Activated CD8-positive, alpha-beta memory T cell treated with anti-CD3 and anti-CD28 coated beads for 36 hours (primary cell): ENCODE results near the gene RAN. TPM values are rescaled to one million over a fixed set of nuclear protein-coding genes. Genes with fewer than 3 reads are reported as not detected.

Experiments used
- CTCF ChIA-PET: fragments of 350-600 bp; sonication (Branson Sonifier 250); formaldehyde crosslinking; loops from one replicate; lab custom pipeline; 2021; ENCODE audit warnings: antibody characterized with exemption; lab: Charles Lee
- POLR2A ChIA-PET: fragments of 350-600 bp; sonication (Branson Sonifier 250); formaldehyde crosslinking; loops from one replicate; lab custom pipeline; 2021; ENCODE audit warnings: antibody characterized with exemption; lab: Charles Lee
- total RNA-seq, 2 experiments: library from RNA; stranded (reverse); gene quantifications; one replicate each; pipeline ENCODE4 v1.2.3, GENCODE V29; 2021

Gene RAN
- total RNA-seq, 2 experiments from 2014 or later, result 2,550 to 2,556 TPM

DNA sequence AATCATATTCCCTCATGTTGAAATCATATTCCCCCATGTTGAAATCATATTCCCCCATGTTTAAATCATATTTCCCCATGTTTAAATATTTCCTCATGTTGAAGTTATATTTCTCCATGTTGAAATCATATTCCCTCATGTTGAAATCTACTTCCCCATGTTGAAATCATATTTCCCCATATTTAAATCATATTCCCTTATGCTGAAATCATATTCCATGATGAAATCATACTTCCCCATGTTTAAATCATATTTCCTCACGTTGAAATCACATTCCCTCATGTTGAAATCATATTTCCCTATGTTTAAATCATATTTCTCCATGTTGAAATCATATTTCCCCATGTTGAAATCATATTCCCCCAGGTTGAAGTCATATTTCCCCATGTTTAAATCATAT is 47.2 kb downstream of the RAN start:
- CTCF ChIA-PET, result no interaction called here

DNA sequence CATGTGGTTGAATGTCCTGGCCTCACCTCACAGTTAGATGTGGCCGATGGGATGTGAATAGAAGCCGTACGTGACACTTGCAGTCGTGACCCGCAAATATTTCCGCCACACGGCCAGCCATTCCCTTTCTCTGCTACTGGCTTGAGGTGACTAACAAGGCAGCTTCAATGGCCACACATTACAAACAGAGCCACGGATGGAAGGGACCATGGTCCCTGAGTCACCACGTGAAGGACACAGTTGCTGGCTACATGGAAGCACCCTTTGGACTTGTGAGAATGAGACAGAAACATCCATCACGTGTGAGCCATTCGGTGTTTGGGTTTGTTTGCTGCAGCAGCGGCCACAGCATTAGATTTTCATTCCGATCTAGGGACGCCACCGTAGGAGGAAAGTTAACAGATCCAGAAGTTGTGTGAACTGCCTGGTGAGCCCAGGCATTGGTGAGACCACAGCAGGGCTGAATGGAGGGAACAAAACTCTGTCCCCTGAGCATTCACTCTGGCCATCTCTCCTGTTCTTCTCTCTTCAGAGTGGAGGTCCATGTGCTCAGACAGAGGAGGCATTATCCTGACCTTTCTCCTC is 48.3 kb downstream of the RAN start:
- ChIA-PET CTCF (no interaction called here), POLR2A (no interaction called here)

More for the DNA sequence above, 47.2 kb downstream of the RAN start:
- POLR2A ChIA-PET, result no interaction called here

DNA sequence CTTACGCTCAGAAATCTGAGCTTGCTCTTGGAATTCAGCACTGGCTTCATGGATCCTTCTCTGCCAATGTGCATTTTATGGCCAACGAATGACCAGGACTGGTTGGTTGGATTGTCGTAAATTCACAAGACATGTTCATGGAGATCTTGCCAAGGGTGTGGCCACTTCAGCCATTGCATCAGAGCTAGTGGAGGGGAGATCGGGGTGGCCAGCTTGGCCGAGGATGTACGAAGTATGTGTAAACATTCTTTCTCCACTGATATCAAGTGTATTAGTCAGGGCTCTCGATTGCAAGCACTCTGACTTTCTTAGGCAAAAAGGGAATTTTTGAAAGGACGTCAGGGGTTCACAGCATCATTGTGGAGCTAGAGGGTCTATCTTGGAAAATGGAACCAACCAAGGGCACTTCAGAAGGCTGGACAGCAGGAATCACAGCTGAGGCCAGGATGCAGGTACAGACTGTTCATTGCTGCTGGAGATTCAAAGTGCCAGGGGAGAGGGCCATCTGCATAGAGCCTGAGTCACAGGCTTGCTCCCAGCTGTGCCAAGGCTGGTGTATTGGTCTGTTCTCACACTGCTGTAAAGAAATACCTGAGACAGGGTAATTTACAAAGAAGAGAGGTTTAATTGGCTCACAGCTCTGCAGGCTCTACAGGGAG is 49.0 kb downstream of the RAN start:
- POLR2A ChIA-PET, result no interaction called here

DNA sequence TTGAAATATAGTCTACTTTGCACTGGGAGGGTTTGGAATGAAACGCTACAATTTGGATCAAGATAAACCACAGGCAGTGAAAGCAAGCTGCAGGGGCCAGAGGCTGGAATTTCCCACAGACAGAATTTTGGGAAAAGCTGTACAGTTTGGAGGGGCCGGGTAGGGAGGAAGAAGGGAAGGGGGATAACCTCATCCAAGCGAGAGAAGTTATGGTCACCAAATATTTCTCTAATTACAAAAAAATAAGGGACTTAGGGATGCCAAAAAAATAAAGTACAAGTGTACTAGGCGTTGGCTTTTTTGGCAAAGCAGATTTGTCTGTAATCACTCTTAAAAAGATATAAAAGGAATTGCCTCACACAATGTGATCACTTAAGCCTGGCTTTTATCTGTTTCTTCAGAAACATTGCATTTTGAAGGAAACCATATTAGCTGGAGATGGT is 50.7 kb downstream of the RAN start:
- ChIA-PET POLR2A (no interaction called here), CTCF (no interaction called here)

More for the DNA sequence above, 49.0 kb downstream of the RAN start:
- CTCF ChIA-PET, result interaction anchor here (0.6 kb wide), 1 partner anchor 203 kb away, joined by 3 read pairs; no protein-coding TSS in a partner anchor

DNA sequence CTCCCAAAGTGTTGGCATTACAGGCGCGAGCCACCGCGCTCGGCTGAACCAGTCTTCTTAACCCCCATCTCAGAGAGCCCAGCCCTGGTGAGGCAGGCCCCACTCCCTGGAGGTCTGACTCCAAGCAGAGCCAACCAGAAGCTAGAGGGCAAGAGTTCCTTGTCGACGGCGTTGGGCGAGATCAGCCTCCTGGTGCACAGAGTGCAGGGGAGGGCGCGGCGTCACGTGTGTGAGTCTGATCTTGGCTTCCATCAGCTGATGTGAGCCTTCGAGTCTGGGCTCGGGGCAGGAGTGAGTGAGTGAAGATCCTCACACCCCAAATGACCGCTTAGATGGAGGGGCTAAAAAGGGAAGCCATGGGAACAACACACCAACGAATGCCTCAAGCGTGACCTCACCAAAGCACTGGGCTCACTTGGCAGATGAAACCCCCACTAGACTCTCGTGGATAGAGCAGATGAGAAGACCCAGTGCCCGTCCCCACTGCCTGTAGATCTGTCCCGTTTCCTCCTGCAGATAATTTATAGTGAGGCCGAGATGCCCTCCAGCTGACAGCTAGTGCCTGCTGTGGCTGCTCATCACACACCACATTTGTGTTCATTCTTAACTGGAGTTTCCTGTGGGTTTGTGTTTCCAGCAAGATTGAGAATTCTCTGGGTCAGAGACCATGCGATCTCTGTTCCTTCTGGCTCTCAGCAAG is 53.2 kb downstream of the RAN start:
- CTCF ChIA-PET, result interaction anchor here (0.7 kb wide), 2 partner anchors 358 to 1147 kb away, joined by 4 read pairs; no protein-coding TSS in a partner anchor
- POLR2A ChIA-PET, result no interaction called here

DNA sequence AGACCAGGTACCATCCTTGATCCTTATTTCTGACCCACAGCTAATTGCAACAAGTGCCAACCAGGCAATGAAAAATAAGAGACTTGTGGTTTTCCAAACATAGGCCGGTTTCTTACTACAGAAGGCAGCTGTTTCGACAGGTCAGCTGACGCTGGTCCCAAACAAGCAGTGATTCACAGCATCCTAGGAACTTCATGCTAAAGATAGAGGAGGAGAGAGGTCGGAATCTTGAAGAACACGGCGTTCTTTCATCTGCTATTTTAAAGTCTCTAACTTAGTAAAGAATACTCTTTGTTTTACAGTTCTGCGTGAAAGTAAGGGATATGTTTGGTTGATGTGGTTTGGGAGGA is 53.8 kb downstream of the RAN start:
- POLR2A ChIA-PET, result no interaction called here
- CTCF ChIA-PET, result no interaction called here

Other genes starting within 250 kb of the RAN start
- not detected for gene RIMBP2, start 155.8 kb upstream of the RAN start, total RNA-seq
- gene STX2, start 32.8 kb upstream of the RAN start, total RNA-seq, result 10 to 100 TPM; 19.0 to 19.4 TPM
- gene ADGRD1, start 81.8 kb downstream of the RAN start, total RNA-seq, result under 1 TPM; 0.57 to 0.78 TPM